ENCODE measurements around the gene YIF1A.

DNA sequence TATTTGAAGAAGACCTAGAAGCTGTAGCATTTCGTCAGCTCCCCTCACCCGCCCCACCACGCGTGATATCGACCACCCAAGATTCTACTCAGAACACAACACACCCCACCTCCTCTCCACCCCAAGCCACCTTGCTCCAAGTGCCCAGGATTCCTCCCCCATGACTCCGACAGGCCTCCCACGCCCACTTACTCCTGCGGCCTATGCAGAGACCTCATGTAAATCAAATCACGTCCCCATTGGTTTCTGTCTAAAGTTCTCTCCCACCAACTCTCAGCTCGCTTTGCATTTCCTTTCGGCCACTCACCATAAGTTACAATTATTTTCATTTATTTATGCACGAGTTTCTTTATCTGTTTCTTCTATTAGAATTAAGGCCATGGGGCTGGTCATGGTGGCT lies 13.7 kb upstream of the YIF1A start:
- TF ChIP-seq, protein P1, sequence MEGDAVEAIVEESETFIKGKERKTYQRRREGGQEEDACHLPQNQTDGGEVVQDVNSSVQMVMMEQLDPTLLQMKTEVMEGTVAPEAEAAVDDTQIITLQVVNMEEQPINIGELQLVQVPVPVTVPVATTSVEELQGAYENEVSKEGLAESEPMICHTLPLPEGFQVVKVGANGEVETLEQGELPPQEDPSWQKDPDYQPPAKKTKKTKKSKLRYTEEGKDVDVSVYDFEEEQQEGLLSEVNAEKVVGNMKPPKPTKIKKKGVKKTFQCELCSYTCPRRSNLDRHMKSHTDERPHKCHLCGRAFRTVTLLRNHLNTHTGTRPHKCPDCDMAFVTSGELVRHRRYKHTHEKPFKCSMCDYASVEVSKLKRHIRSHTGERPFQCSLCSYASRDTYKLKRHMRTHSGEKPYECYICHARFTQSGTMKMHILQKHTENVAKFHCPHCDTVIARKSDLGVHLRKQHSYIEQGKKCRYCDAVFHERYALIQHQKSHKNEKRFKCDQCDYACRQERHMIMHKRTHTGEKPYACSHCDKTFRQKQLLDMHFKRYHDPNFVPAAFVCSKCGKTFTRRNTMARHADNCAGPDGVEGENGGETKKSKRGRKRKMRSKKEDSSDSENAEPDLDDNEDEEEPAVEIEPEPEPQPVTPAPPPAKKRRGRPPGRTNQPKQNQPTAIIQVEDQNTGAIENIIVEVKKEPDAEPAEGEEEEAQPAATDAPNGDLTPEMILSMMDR (conservative IDR thresholded peaks at IDR 0.05; ENCODE audit: low read length): no peak
- TF ChIP-seq EZH2phosphoT487 (IDR thresholded peaks at IDR 0.05; ENCODE audit: borderline replicate concordance, low read depth, low read length): no peak
